Right hindlimb (tissue), 1 donor: ENCODE measurements around the gene ZNF683.
"Not testable (repeated sequence)": the region's sequence is repeated elsewhere in the genome, so short reads cannot be mapped to it uniquely, and the experiment has no call there.

Source experiments
- DNase-seq: peaks from one replicate; pipeline ENCODE4 v3.0.0-alpha.2; 2018

The ZNF683 gene

GRCh38 chr1:26372611-26373010 is at the start of gene ZNF683:
TSS of gene ZNF683 (minus strand) at chr1:26372750. CDS start at chr1:26368571, 4,179 bp downstream.
- DNase-seq, result not testable (repeated sequence)

DNA sequence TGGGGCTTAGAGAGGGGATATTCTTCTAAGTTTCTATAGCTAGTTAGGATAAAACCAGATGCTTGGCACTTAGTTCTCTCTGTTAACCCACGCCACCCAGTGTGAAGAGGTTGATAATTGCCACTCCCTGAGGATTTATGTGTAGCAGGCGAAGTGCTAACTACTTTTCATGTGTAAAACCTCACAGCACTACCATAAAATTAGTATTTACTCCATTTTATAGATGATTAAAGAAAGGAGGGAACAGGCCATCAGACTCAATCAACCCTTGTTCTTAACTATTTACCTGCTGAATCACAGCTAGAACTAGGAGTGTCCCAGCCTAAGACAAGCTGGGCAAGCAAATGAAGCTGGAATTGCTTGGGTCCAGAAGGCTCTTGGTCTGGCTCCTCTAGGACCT is 46.9 kb upstream of the ZNF683 start:
- DNase-seq, result no peak

- no peak for DNase-seq
These were observed 46.4 kb upstream of the ZNF683 start for GRCh38 chr1:26418865-26419349.

GRCh38 chr1:26417111-26417759 is 44.7 kb upstream of the ZNF683 start:
- peak; percentile 59 for DNase-seq

GRCh38 chr1:26413031-26413430 is 40.5 kb upstream of the ZNF683 start:
- DNase-seq, result no peak

GRCh38 chr1:26412180-26412840 is 39.8 kb upstream of the ZNF683 start:
- DNase-seq, result no peak

- no peak for DNase-seq
These were observed 39.1 kb upstream of the ZNF683 start for GRCh38 chr1:26411624-26412074.

DNA sequence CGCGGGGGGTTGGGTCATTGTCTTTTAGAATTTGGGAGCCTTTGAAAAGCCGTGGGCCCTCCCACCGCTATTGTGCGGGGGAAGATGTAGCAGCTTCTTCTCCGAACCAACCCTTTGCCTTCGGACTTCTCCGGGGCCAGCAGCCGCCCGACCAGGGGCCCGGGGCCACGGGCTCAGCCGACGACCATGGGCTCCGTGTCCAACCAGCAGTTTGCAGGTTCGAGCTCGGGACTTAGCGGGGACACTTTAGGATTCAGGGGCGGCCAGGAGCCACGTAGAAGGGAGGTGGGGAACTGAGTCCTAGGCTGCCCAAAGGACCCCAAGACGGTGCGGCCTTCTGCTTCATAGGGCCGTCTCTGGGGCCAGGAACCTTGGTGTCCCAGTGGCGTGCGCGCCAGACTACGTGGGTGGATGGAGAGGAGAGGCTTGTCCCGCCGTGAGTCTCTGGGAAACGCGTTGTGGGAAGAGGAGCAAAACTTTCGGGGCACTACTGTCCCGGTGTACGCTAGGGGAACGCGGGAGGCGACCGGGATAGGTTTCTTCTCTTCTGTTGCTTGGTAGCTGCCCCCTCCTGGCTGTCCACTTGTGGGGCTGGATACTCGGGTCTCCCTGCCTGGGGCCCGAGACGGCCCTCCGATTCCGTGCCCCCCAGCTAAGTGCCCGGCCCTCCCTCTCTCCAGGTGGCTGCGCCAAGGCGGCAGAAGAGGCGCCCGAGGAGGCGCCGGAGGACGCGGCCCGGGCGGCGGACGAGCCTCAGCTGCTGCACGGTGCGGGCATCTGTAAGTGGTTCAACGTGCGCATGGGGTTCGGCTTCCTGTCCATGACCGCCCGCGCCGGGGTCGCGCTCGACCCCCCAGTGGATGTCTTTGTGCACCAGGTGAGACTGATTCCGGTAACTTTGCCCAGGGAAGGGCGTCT is 38.4 kb upstream of the ZNF683 start, which contains the start of gene LIN28A:
TSS of gene LIN28A (plus strand) at position 112 of the 918 bp plus-strand sequence. CDS start at position 187, 75 bp downstream.
- no peak for DNase-seq

DNA sequence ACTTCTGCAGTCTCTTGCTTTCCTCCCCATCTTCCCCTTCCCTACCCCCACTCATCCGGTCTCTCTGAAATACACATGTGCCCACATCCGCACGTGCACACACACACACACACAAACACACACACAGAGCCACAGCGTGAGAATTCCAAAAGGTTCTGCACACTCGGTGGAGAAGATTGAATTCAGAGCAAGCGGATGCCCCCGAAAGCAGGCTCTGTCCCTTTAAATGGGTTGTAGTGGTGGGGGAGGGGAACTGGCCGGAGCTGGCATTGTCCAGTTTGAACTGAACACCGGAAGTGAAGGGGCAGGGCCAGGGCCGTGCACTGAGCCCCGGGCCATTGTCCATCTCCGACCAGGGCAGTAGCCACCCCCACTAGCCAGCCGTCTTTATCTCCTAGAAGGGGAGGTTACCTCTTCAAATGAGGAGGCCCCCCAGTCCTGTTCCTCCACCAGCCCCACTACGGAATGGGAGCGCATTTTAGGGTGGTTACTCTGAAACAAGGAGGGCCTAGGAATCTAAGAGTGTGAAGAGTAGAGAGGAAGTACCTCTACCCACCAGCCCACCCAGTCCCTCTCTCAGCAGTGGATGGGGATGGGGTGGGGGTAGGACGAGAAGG is 36.7 kb upstream of the ZNF683 start:
- DNase-seq, result no peak

GRCh38 chr1:26408604-26409003 is 36.1 kb upstream of the ZNF683 start:
- peak; percentile 89 for DNase-seq

- DNase-seq, result no peak
These were observed 32.8 kb upstream of the ZNF683 start for GRCh38 chr1:26405281-26405915.

DNA sequence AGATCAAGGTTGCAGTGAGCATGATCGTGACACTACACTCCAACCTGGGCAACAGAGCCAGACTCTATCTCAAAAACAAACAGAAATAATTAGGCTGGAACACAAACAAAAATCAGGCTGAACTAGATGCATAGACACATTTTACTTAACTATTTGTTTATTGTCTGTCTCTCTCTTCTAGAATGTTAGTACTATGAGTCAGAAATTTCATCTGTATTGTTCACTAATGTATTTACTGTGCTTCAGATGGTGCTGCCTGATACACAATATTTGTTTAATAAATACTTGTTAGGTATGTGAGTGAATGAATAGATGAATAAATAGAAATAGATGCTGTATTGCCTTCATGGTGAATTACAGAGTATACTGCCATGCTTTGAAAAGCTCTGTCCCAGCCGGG is 32.1 kb upstream of the ZNF683 start:
- DNase-seq, result no peak

GRCh38 chr1:26403656-26404055 is 31.1 kb upstream of the ZNF683 start:
- no peak for DNase-seq

GRCh38 chr1:26401891-26402290 is 29.3 kb upstream of the ZNF683 start:
- DNase-seq, result no peak

- DNase-seq, result no peak
These were observed 26.5 kb upstream of the ZNF683 start for GRCh38 chr1:26399034-26399433.

DNA sequence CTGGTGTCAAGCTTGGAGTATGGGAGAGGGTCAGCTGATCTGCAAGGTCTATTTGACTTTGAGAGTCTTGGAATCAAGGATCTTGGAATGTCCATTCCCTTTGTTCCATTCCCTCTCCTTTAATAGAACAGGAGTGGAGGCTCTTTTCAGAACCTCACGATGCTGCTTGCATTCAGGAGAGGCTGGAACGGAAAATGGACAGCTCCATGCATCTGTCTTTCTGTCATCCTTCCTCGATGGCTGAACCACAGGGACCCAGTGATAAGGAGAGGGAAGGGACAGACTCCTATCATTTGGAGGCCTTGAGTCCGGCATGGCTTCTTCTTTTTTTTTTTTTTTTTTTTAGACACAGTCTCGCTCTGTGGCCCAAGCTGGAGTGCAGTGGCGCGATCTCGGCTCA is 23.2 kb upstream of the ZNF683 start:
- DNase-seq, result no peak

- DNase-seq, result no peak
These were observed 18.9 kb upstream of the ZNF683 start for GRCh38 chr1:26391450-26391849.

DNA sequence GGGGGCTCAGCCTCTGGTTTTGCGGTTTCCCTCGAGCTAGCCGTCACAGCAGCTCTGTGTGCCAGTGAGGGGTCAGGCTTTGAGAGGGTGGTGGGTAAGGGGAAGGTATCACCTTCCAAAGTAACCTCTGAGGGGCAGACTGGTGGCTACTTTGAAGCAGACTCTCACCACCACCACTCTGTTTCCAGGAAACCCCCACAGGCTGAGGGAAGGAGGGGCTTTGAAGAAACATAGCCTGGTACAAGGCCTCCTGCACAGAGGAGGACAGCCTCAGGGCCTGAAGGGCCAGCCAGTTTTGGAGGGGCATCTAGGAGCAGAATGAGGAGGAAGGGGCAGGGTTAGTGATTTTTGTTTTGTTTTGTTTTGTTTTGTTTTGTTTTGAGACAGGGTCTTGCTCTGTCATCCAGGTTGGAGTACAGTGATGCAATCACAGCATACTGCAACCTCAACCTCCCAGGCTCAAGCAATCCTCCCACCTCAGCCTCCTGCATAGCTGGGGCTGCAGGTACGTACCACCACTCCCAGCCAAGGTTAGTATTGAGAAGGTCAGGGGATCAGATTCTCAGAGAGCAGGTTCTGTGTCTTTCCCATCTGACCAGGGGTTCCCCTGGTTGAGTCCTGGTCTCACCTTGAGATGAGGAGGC is 17.2 kb upstream of the ZNF683 start:
- no peak for DNase-seq

DNA sequence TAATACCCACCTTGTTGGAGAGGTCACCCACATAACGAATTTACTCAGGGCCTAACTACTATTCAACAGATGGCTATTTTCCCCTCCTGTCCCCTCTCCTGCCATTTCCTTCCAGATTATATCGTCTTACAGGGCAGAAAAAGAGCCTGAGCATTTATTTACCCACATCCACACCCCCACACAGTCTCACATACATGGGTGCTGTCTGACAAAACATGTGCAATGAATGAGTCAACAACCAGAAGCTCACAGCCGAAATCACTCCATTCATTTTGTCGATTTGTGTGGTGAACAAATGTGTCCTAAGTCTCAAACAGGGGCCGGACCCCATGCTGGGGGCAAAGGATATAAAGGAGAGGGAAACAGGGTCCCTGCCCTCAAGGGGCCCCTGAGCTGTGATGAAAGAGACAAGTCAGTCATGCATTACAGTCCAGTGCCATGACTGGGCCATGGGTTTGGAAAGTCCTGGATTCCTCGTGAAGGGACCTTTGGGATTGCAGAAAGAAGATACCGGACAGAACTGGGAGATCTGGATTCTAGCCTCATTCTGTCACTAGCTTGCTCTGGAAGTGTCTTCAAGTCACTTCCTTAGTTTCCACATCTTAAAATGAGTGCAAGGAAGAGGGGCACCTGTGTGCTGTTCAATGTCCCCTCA is 16.4 kb upstream of the ZNF683 start:
- DNase-seq, result no peak

- no peak for DNase-seq
These were observed 14.9 kb upstream of the ZNF683 start for GRCh38 chr1:26387447-26387846.

- not testable (repeated sequence) for DNase-seq
These were observed 12.5 kb upstream of the ZNF683 start for GRCh38 chr1:26385063-26385462.
